GM12875 (cell line): ENCODE measurements around the gene WDR41.

Experiments used
- H3K4me3 ChIP-seq: one replicate; pipeline ENCODE4 v1.5.1; 2011; ENCODE audit warnings: low read depth, low read length, control low read depth
- CTCF ChIP-seq: IDR thresholded peaks from 2 replicates; pipeline ENCODE4 v1.5.1; 2011; ENCODE audit warnings: low read depth, mild to moderate bottlenecking, control low read depth, inconsistent platforms, low read length, moderate library complexity, borderline replicate concordance; ENCODE audit not compliant: insufficient read depth

The WDR41 gene

DNA sequence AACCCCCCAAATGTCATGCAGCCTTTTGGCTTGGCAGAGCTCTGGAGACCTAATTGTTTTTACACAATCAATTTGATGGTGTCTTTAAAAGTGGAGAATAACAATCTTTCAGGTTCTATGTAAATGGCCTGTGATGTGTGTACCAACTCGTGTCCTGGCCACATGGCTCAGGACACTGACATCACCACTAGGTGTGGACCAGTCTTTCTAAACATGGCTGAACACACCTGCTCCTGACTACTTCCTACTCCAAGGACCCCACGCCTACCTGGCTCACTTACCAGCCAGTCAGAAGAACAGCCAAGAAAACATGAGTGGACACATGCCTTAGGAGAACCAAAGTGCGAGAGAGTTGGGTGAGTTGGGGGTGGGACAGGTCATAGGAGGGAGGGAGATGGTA, 71.2 kb downstream of the WDR41 start:
- no peak for TF ChIP-seq CTCF
- H3K4me3 ChIP-seq, result no peak overlapping the region

DNA sequence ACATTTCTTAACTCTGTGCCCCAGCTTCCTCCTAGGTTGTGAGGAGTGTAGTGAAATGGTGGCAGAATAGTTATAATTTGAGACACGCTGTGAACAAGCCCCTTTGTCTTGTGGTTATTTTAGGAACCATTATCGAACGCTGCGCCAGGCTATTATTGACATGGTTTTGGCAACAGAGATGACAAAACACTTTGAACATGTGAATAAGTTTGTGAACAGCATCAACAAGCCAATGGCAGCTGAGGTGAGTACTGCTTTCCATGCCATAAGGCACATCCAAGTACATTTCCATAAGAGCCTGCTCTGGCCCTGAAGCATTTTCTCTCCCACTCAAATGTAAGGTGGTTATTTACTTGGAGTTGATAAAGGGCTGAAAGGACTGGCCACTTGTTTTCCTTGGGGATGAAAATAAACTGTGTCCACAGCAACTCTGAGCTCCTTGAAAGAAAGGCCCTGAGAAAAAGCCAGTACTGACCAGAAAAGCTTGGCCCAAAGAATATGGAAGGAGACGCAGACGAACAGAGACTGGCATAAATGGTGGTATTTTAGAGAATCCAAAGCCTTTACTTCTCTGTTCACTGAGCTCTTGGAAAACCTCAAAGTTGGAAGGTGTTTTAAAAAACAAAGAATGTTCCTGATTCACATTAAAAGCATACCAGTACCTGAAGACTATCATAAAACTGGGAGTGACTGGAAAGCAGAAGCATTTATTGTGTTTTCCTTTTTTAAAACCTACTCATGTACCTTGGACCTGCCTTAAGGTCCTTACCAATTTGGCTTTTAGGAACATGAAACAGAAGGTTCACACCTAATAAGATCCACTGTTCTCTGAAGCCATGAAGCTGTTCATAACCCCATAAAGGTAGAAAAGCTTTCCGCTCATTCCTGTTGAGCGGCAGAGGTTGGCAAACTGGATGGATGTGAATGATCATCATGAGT, 72.2 kb downstream of the WDR41 start:
- H3K4me3 ChIP-seq, result no peak overlapping the region
- TF ChIP-seq CTCF, result no peak

DNA sequence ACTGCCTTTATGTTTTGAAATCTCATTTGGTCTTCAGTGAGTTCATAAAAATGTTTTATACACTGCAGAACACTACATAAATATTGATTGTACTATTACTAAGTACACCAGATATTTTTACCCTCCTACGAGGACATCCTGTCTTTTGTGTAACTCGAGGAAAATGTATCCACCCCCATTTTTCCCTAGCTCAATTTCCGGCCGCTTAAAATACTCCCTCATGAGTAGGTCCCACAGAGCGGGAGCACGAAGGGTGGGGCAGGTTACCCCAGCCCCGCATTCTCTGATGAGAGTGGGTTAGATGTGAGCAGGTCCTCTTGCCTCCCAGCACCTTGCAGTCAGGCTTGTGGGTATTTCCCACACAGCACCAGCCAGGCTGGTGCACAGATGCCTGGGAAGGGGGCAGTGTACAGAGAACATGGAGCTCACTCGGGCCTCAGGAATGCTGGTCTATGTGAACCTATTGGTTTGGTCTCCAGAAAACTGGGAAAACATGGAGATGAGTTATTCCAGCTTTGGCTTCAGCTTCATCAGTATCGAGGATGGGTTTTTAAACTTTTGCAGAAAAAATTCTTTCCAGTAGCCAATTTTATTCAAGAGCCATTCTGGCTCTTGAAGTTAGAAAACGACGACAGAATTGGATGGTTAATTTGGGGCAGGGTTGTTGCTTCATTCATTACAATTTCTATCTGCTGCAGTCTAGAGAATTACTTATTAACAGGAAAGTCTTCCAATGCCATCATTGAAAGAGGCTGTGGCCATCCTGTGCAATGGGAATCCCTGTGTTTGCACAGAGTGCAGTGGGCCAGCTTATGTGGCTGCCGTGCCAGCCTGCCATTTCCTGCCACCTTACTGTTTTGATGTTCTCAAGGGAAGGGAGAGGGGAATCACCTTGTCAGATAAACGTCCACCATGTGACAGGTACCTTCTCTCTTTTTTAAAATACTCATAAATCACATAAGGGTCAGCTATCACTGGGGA, 73.2 kb downstream of the WDR41 start:
- no peak overlapping the region for H3K4me3 ChIP-seq
- no peak for TF ChIP-seq CTCF

GRCh38 chr5:77418162-77418561, 74.0 kb downstream of the WDR41 start:
- H3K4me3 ChIP-seq, result no peak overlapping the region
- no peak for TF ChIP-seq CTCF

- H3K4me3 ChIP-seq, result no peak overlapping the region
- TF ChIP-seq CTCF, result no peak
Measured at GRCh38 chr5:77413049-77413448, 79.1 kb downstream of the WDR41 start.

DNA sequence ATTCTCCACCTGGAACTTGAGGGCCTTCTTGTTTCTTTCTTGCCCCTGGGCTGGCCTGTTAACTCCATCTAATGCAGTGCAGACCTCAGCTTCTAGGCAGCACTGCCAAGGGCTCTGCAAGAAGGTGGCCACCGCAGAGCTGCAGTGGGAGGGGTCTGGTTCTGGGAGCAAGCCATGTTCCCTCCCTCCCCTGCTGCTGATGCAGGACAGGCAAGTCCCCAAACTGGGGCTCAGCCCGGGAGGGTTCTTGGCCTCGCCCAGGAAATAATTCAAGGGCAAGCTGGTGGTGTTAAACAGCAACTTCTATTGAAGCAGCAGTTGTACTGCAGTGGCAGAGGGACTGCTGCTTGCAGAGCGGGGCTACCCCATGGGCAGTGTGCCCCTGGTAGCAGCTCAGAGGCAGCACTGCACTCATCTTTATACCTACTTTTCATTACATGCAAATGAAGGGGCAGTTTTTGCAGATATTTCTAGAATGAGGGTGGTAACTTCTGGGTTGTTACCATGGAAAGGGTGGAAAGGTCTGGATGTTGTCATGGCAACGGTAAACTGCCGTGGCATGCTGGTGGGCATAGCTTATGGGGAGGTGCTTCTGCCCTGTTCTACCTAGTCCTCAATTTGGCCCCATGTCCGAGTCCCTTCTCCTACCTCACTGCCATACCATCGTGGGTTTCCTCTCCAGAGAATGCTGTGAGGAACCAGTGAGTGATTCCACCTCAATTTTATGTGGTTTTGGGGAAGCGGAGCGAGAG, 82.1 kb downstream of the WDR41 start:
- H3K4me3 ChIP-seq, result no peak overlapping the region

More for the DNA sequence above, 82.1 kb downstream of the WDR41 start:
- no peak for TF ChIP-seq CTCF
